Fibroblast of skin of left quadriceps (primary cell): ENCODE measurements around the gene SLC9A8.

Source experiments
- DNase-seq, 2 experiments: peaks; one replicate each; pipeline ENCODE4 v3.0.0-alpha.2; 2013; ENCODE audit warnings: low read depth in 2 of 2

The SLC9A8 gene

GRCh38 chr20:49813305-49813974 is 812 bp downstream of the SLC9A8 start:
- no peak for DNase-seq

GRCh38 chr20:49814057-49814694 is 1.5 kb downstream of the SLC9A8 start:
- no peak for DNase-seq

- DNase-seq: no peak
These were observed 6.2 kb downstream of the SLC9A8 start for GRCh38 chr20:49818816-49819215.

- DNase-seq: no peak
These were observed 7.1 kb downstream of the SLC9A8 start for GRCh38 chr20:49819702-49820101.

- no peak for DNase-seq
These were observed 8.8 kb downstream of the SLC9A8 start for GRCh38 chr20:49821381-49821780.

- peak; percentile 51 to 56 for DNase-seq
These were observed 9.3 kb downstream of the SLC9A8 start for GRCh38 chr20:49821870-49822331.

- no peak for DNase-seq
These were observed 10.7 kb downstream of the SLC9A8 start for GRCh38 chr20:49823152-49823847.

- no peak for DNase-seq
These were observed 11.6 kb downstream of the SLC9A8 start for GRCh38 chr20:49824206-49824605.

GRCh38 chr20:49825521-49826033 is 12.9 kb downstream of the SLC9A8 start:
- DNase-seq: no peak

GRCh38 chr20:49831022-49831769 is 18.6 kb downstream of the SLC9A8 start:
- DNase-seq: no peak

GRCh38 chr20:49831770-49832631 is 19.4 kb downstream of the SLC9A8 start:
- no peak for DNase-seq

- no peak for DNase-seq
These were observed 20.2 kb downstream of the SLC9A8 start for GRCh38 chr20:49832632-49833327.

GRCh38 chr20:49833483-49833882 is 20.9 kb downstream of the SLC9A8 start:
- DNase-seq: no peak

GRCh38 chr20:49835031-49835430 is 22.4 kb downstream of the SLC9A8 start:
- DNase-seq: no peak

- no peak for DNase-seq
These were observed 25.9 kb downstream of the SLC9A8 start for GRCh38 chr20:49838546-49838945.

GRCh38 chr20:49843139-49843538 is 30.5 kb downstream of the SLC9A8 start:
- no peak for DNase-seq

GRCh38 chr20:49843770-49844380 is 31.2 kb downstream of the SLC9A8 start:
- no peak for DNase-seq

GRCh38 chr20:49845060-49845459 is 32.4 kb downstream of the SLC9A8 start:
- DNase-seq: no peak

- peak in 1 of 2 experiments; percentile 25 for DNase-seq
These were observed 33.7 kb downstream of the SLC9A8 start for GRCh38 chr20:49846206-49846807.
